Effector CD4-positive, alpha-beta T cell (primary cell): Measurements from ENCODE around the gene FAM120C.

Source experiments
- DNase-seq: peaks from one replicate; pipeline ENCODE4 v3.0.0-alpha.2; 2020

FAM120C gene

GRCh38 chrX:54030329-54030728, 152.7 kb downstream of the FAM120C start:
- no peak for DNase-seq

GRCh38 chrX:54029529-54030143, 153.4 kb downstream of the FAM120C start:
- no peak for DNase-seq

DNA sequence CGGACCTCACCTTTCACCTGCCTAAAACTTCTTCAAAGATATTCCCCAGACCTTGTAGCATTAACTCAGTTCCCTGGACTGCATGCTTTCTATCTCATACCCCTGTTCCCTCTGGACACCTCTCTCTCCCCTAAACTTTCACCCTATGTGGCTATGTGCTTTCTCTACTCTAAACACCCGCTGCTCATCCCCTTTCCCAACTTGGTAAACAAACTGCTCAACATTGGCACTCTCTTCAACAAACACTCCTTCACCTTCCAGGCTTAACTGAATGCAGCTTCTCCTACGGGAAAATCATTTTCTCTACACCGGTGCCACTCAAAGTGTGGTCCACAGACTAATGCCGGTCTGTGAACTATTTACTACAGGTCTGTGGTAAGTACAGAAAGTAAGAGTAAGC, 158.7 kb downstream of the FAM120C start:
- DNase-seq, result no peak
